ENCODE measurements around the gene FBXW11.

The FBXW11 gene

DNA sequence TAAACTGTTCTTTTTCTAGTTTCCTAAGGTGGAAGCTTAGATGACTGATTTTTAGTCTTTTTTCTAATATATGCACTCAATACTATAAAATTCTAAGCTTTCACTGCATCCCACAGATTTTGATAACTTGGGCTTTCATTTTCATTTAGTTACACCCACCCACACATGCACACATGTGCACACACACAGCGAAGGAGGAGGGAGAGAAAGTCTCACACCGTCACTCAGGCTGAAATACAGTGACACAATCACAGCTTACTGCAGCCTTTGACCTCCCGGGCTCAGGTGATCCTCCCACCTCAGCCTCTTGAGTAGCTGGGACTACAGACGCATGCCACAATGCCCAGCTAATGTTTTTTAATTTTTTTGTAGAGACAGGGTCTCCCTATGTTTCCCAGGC is 124.3 kb downstream of the FBXW11 start:
- TF ChIP-seq, protein P1, sequence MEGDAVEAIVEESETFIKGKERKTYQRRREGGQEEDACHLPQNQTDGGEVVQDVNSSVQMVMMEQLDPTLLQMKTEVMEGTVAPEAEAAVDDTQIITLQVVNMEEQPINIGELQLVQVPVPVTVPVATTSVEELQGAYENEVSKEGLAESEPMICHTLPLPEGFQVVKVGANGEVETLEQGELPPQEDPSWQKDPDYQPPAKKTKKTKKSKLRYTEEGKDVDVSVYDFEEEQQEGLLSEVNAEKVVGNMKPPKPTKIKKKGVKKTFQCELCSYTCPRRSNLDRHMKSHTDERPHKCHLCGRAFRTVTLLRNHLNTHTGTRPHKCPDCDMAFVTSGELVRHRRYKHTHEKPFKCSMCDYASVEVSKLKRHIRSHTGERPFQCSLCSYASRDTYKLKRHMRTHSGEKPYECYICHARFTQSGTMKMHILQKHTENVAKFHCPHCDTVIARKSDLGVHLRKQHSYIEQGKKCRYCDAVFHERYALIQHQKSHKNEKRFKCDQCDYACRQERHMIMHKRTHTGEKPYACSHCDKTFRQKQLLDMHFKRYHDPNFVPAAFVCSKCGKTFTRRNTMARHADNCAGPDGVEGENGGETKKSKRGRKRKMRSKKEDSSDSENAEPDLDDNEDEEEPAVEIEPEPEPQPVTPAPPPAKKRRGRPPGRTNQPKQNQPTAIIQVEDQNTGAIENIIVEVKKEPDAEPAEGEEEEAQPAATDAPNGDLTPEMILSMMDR (IDR thresholded peaks at IDR 0.05; ENCODE audit: low read depth, low read length) = no peak
- no peak overlapping the region for H3K4me3 ChIP-seq (ENCODE audit: low read depth, low read length)

DNA sequence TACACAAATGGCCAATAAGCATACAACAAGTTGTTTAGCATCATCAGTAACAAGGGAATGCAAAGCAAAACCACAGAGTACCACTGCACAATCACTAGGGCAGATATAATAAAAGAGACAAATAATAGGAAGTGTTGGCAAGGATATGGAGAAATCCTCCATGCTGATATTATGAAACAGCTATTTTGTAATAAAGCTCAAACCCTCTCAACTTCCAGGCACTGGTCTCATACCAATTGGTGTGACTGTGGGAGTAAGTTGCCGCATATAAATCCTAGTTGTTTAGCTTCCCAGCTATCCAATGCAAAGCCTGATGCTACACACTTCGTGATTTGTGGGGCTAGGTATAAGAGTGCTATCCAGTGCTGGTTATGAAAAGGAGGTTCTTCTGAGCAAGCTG is 132.2 kb downstream of the FBXW11 start:
- TF ChIP-seq, protein P1 (IDR thresholded peaks at IDR 0.05; ENCODE audit: low read depth, low read length) = no peak
- H3K4me3 ChIP-seq (ENCODE audit: low read depth, low read length) = no peak overlapping the region

DNA sequence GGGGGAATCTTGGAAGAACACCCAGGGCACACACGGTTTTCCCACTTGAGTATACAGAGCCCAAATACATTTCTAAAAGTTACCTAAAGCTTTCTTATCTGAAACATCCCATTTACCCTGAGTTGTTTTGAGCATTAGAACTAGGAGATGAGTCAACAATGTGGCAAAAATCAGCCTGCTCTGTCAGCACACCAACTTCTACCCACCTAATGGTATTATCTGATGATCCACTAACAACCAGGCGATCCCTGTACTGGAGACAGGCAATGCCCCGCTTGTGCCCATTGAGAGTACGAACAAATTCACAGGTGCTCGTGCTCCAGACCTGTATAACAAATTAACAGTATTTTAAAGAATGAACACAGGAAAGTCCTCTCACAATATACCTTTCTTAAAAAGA is 133.8 kb downstream of the FBXW11 start:
- TF ChIP-seq, protein P1 (IDR thresholded peaks at IDR 0.05; ENCODE audit: low read depth, low read length) = no peak
- H3K4me3 ChIP-seq (ENCODE audit: low read depth, low read length) = no peak overlapping the region

DNA sequence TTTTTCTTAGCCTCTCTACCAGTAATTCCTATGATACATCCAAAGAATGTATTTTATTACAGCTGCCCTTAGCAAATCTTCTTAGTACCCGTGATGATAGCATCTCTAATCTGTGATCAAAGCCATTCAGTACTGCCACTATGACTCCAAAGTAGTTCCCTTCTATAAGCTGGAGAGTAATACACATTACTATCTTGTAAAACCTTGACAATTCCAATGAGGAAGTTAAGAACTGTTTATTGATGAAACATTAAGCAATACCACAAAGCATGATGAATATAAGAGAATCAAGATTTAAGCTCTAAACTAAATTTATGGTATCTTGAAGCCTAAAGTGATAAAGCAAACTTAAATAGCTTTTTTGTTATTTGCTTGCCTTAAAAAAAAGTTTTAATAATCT is 134.7 kb downstream of the FBXW11 start:
- TF ChIP-seq, protein P1 (IDR thresholded peaks at IDR 0.05; ENCODE audit: low read depth, low read length) = no peak
- no peak overlapping the region for H3K4me3 ChIP-seq (ENCODE audit: low read depth, low read length)

DNA sequence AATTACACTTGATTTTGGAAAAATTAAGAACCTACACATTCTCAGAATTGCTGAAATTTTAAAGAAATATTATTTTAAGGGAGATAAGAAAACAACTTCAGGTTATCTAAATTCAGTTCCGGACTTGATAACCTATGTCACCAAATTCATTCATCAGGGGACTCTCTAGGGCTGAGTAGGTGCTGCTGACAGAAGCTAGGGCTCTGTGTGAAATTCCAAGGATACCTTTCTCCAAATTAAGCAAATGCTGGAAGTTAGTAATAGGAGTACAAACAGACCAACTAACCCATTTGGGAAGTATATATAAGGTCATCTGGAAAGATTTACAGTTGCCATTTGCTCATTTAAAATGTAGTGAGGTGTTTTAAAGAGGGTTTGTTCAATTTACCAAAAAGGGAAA is 136.5 kb downstream of the FBXW11 start:
- H3K4me3 ChIP-seq (ENCODE audit: low read depth, low read length) = no peak overlapping the region
- TF ChIP-seq, protein P1 (IDR thresholded peaks at IDR 0.05; ENCODE audit: low read depth, low read length) = no peak

DNA sequence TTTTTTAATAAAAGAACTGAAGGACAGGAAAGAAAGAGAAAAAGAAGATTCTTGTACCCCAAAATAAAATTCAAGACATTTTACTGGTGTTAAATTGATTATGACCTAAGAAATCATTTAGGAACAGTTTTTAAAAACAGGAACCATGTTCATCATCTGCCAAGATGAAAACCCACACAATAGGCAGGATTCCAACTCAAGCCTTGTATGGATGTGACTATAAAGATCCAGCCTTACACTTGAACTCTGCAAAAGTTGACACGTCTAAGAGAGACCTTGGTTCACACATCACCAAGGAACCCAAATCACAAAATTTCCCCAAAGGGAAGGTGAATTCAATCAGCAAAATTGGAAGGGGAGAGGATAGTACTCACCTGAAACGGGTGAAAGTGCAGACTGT is 138.2 kb downstream of the FBXW11 start:
- no peak overlapping the region for H3K4me3 ChIP-seq (ENCODE audit: low read depth, low read length)
- TF ChIP-seq, protein P1 (IDR thresholded peaks at IDR 0.05; ENCODE audit: low read depth, low read length) = no peak

DNA sequence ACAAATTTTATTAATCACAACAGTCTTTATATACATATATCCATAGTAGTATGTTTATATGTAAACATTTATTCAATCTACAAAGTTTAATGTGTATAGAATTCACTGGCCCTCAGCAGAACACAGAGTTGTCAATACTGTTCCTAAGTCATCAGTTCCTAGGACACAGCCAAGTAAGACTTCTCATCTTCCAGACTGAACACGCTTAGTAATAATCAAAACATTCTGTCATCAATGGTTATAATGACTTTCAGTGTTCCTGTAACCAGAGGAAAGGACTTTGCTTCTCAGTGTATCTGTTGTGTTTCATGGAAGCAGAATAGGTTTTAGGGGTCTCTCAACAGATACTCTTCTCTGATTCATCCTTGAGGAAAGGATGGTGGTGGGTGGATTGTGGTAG is 138.7 kb downstream of the FBXW11 start:
- TF ChIP-seq, protein P1 (IDR thresholded peaks at IDR 0.05; ENCODE audit: low read depth, low read length) = no peak
- no peak overlapping the region for H3K4me3 ChIP-seq (ENCODE audit: low read depth, low read length)
